ENCODE measurements around the gene KLF12. TPM values are rescaled to one million over a fixed set of nuclear protein-coding genes. Genes with fewer than 3 reads are reported as not detected.

Gene KLF12
- total RNA-seq, 1 donor from 2014 or later: 3.4 TPM

- TF ChIP-seq, protein P1, sequence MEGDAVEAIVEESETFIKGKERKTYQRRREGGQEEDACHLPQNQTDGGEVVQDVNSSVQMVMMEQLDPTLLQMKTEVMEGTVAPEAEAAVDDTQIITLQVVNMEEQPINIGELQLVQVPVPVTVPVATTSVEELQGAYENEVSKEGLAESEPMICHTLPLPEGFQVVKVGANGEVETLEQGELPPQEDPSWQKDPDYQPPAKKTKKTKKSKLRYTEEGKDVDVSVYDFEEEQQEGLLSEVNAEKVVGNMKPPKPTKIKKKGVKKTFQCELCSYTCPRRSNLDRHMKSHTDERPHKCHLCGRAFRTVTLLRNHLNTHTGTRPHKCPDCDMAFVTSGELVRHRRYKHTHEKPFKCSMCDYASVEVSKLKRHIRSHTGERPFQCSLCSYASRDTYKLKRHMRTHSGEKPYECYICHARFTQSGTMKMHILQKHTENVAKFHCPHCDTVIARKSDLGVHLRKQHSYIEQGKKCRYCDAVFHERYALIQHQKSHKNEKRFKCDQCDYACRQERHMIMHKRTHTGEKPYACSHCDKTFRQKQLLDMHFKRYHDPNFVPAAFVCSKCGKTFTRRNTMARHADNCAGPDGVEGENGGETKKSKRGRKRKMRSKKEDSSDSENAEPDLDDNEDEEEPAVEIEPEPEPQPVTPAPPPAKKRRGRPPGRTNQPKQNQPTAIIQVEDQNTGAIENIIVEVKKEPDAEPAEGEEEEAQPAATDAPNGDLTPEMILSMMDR (IDR thresholded peaks at IDR 0.05; ENCODE audit: insufficient read depth, low read length, severe bottlenecking): no peak
- H3K27me3 ChIP-seq (ENCODE audit: control insufficient read depth, insufficient read depth, low read length): no peaks in the 10 kb centered on the region
- FAIRE-seq (no peak), DNase-seq (ENCODE audit: low read depth) (no peak)
- H3K36me3 ChIP-seq (ENCODE audit: control insufficient read depth, insufficient read depth, low read length): no peaks in the 10 kb centered on the region
- no peak overlapping the region for H3K4me3 ChIP-seq (ENCODE audit: low read depth, low read length)
These were observed 19.6 kb downstream of the KLF12 start for GRCh38 chr13:74114641-74115040.

DNA sequence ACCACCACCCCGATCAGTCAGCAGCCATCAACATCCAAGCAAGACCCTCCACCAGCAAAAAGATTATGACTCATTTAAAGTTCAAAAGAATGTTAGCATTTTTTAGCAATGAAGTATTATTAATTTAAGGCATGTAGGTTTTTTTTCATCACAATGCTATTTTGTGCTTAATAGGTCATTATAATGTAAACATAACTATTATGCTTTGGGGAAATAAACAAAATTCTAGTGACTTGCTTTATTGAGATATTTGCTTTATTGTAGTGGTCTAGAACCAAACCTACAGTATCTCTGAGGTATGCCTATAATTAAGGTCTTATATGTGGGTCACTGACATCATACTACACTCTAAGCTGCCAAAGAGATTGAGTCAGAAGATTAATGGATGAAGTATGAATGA is 20.0 kb downstream of the KLF12 start:
- no peaks in the 10 kb centered on the region for H3K27me3 ChIP-seq (ENCODE audit: control insufficient read depth, insufficient read depth, low read length)
- TF ChIP-seq, protein P1 (IDR thresholded peaks at IDR 0.05; ENCODE audit: insufficient read depth, low read length, severe bottlenecking): no peak
- no peak overlapping the region for H3K4me3 ChIP-seq (ENCODE audit: low read depth, low read length)
- FAIRE-seq (no peak), DNase-seq (ENCODE audit: low read depth) (peak; percentile 37)
- no peaks in the 10 kb centered on the region for H3K36me3 ChIP-seq (ENCODE audit: control insufficient read depth, insufficient read depth, low read length)

GRCh38 chr13:74111901-74112824 is 22.0 kb downstream of the KLF12 start:
- TF ChIP-seq, protein P1 (IDR thresholded peaks at IDR 0.05; ENCODE audit: insufficient read depth, low read length, severe bottlenecking): no peak
- no peak for FAIRE-seq
- Histone ChIP-seq H3K36me3 (ENCODE audit: control insufficient read depth, insufficient read depth, low read length) (no peaks in the 10 kb centered on the region), H3K4me3 (ENCODE audit: low read depth, low read length) (no peak overlapping the region), H3K27me3 (ENCODE audit: control insufficient read depth, insufficient read depth, low read length) (no peaks in the 10 kb centered on the region)
- no peak for DNase-seq (ENCODE audit: low read depth)

- no peak overlapping the region for H3K4me3 ChIP-seq (ENCODE audit: low read depth, low read length)
- no peaks in the 10 kb centered on the region for H3K27me3 ChIP-seq (ENCODE audit: control insufficient read depth, insufficient read depth, low read length)
- TF ChIP-seq, protein P1 (IDR thresholded peaks at IDR 0.05; ENCODE audit: insufficient read depth, low read length, severe bottlenecking): no peak
- FAIRE-seq: no peak
- no peaks in the 10 kb centered on the region for H3K36me3 ChIP-seq (ENCODE audit: control insufficient read depth, insufficient read depth, low read length)
- DNase-seq (ENCODE audit: low read depth): no peak
These were observed 22.8 kb downstream of the KLF12 start for GRCh38 chr13:74111399-74111798.

GRCh38 chr13:74110053-74110452 is 24.2 kb downstream of the KLF12 start:
- Histone ChIP-seq H3K4me3 (ENCODE audit: low read depth, low read length) (no peak overlapping the region), H3K27me3 (ENCODE audit: control insufficient read depth, insufficient read depth, low read length) (no peaks in the 10 kb centered on the region), H3K36me3 (ENCODE audit: control insufficient read depth, insufficient read depth, low read length) (no peaks in the 10 kb centered on the region)
- TF ChIP-seq, protein P1 (IDR thresholded peaks at IDR 0.05; ENCODE audit: insufficient read depth, low read length, severe bottlenecking): no peak
- FAIRE-seq (no peak), DNase-seq (ENCODE audit: low read depth) (no peak)

Data from bronchial epithelial cell (primary cell).